NAMALWA (cell line): Measurements from ENCODE around the gene WNT8B.

ENCODE experiments used
- DNase-seq: peaks from one replicate; pipeline ENCODE4 v3.0.0-alpha.2; 2015; ENCODE audit warnings: low spot score

Gene WNT8B

GRCh38 chr10:100462709-100463108 is at the start of gene WNT8B:
Gene WNT8B (plus strand): TSS chr10:100463009. CDS start chr10:100463169, 160 bp downstream.
- DNase-seq: no peak

GRCh38 chr10:100413173-100413572 is 49.6 kb upstream of the WNT8B start:
- no peak for DNase-seq

GRCh38 chr10:100419911-100420449 is 42.8 kb upstream of the WNT8B start:
- no peak for DNase-seq

DNA sequence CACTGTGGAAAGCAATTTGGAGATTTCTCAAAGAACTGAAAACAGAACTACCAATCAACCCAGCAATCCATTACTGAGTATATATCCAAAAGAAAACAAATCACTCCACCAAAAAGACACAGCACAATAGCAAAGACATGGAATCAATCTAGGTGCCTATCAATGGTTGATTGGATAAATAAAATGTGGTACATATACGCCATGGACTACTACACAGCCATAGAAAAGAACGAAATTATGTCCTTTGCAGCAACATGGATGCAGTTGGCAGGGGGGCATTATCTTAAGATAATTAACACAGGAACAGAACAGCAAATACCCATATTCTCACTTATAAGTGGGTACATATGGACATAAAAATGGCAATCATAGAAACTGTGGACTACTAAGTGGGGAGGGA is 35.4 kb upstream of the WNT8B start:
- no peak for DNase-seq

DNA sequence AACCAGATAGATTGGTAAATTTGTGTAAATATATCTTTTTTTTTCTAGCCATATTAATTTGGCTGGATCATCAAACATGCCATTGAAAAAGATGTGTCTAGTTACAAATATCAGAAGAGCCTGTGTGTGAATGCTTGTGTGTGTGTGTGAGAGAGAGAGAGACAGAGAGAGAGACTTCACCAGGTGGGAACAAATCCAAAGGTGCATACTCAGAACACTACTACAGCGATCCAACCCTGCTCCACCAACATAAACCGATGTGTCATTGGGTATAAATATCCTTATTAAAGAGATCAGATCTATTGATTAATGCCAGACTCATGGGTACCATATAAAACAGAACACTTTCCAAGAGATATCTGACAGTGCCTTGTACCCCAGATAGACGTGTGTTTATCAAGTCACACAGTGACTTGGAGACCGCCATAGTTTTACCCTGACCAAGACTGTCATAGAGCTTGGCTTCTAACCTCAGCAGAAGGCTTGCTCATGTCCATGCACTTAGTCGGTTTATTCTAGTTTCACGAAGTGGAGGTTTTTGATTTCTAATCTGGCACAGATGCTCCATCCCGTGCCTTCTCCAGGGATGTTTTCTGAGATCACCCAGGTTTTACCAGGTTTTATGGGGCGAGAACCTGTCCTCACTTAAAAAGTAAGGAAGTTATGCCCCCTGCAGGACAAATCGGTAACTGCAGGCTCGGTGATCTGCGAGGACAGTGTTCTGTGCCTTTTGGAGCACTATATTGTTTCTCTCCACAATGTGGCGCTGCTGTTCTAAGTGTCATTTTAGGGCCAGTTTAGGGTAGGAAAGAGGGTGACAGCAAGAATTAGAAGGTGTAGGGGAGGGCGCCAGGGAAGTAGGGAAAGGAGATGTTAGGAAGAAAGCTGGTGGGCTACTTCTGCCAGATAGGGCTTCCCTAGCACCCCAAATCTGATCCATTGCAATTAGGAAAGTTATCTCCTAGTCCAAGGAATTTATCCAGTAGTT is 29.3 kb upstream of the WNT8B start:
- peak; percentile 97 for DNase-seq

DNA sequence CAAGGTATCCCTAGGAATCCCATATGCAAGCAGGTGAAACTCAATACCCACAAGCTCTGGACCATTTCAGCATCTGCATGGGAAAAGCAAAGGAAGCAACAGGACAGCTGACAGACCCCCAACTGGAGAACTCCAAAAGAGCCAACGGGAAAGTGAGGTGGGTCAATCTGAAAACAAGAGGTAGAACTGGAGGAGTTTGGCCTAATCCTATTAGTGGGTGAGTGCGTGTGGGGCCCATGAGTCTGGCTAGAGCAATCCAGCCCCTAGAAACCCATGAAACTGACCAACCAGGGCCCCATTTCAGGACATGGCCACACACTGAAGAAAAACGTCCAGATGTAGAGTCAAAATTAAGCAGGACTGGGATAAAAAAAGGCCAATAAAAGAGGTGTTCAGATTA is 26.6 kb upstream of the WNT8B start:
- no peak for DNase-seq

GRCh38 chr10:100438674-100439315 is 24.0 kb upstream of the WNT8B start:
- no peak for DNase-seq

DNA sequence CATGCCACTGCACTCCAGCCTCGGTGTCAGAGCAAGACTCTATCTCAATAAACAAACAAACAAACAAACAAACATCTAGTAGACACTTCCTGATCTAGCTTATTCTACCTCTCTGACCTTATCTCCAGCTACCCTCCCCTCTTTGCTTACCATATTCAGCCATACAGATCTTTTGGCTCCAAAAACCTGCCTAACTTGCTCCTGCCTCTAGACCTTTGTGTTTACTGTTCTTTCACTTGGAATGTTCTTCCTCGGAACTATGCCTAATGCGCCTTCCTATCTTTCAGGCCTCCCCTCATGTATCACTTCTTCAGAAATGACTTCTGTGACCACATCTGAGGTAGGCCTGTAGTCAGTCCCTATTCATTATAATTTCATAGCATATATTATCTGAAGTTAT is 20.3 kb upstream of the WNT8B start:
- DNase-seq: no peak

- DNase-seq: no peak
Observed at GRCh38 chr10:100446130-100446761, 16.6 kb upstream of the WNT8B start.

- no peak for DNase-seq
Observed at GRCh38 chr10:100447663-100448062, 15.1 kb upstream of the WNT8B start.

DNA sequence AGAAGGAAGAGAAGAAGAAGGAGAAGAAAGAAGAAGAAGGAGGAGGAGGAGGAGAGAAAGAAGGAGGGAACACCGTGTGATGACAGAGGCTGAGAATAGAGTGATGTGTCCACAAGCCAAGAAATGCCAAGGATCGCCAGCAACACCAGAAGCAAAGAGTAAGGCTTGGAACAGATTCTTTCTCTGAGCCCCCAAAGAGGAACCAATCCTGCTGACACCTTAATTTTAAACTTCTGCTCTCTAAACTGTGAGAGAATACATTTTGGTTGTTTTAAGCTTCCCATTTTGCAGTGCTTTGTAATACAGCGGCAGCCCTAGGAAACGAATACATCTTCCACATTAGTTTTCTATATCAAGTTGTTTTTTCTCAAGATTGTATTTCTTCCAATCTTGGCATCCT is 13.9 kb upstream of the WNT8B start:
- no peak for DNase-seq

DNA sequence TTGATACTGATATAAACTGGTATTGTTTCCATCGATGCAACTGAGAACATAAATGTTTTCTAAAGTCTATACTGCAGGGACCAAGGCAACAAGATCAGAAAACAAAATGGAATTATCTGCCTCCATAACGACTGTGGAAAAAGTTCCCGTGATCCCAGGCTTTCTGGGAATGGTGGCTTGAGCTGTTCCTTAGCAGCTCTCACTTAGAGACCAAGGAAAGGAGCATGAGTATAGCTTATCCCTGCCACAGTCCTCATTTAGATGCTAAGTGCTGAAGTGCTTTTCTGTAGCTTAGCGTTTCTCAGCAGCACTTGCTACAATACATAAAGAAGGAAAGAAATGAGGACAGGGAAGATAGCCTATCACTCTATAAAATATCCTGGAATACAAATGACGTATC is 5.5 kb downstream of the WNT8B start:
- DNase-seq: no peak

DNA sequence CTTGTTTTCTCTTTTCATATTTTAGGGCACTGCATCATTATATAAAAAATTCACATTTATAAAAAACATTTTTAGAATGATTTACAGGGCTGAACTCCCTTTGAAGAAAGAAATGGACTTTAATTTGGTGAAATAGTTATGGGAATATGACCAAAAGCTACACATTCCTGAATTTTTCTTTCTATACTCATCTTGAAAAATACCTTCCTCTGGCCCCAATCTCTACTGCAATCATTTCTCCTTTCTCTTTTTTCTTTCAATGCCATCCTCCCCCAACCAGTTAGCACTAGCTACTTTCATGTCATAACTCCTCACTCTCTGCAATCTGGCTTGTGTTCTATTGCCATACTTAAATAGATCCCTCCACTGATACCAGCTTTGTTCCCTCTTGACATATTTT is 6.2 kb downstream of the WNT8B start:
- DNase-seq: no peak

DNA sequence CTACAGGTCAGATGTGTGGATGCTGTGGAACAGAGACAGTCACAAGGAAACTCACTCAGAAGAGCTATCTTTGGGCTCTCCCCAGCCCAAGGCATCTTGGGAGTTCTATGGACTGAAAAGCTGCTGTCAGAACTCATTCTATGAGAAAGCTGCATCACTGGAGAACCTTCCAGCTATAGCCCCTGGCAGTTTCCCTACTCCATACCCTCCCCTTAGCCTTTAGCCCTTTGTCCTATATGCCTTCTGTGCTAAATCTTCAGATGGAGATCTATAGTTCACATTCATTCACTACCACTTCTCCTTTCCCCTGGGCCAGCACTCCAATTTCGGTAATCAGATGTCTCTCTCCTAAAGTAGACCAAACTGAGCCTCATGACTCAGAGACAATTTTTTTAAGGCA is 6.9 kb downstream of the WNT8B start:
- DNase-seq: no peak

GRCh38 chr10:100470367-100470766 is 7.6 kb downstream of the WNT8B start:
- no peak for DNase-seq

GRCh38 chr10:100477970-100478369 is 15.2 kb downstream of the WNT8B start:
- no peak for DNase-seq

DNA sequence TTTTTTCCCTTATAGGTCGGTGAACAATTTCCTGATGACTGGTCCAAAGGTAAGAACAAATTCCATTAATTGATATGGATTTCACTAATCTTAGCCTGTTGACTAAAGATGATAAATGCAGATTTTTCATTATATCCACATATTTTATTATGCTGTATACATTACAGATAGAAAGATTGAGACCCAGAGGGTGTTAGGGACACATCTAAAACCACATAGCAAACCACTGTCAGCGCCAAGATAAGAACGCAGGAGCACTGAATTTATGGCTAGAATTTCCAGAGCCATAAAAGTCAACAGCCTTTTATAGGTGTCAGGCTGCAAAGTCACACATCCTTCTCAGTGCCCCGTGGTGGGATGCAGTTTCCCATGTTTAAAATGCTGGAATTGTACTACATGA is 16.2 kb downstream of the WNT8B start:
- DNase-seq: no peak

GRCh38 chr10:100480002-100480401 is 17.2 kb downstream of the WNT8B start:
- no peak for DNase-seq

GRCh38 chr10:100481462-100482081 is 18.8 kb downstream of the WNT8B start:
- peak; percentile 95 for DNase-seq

GRCh38 chr10:100482181-100482833 is 19.5 kb downstream of the WNT8B start:
- DNase-seq: peak; percentile 65

DNA sequence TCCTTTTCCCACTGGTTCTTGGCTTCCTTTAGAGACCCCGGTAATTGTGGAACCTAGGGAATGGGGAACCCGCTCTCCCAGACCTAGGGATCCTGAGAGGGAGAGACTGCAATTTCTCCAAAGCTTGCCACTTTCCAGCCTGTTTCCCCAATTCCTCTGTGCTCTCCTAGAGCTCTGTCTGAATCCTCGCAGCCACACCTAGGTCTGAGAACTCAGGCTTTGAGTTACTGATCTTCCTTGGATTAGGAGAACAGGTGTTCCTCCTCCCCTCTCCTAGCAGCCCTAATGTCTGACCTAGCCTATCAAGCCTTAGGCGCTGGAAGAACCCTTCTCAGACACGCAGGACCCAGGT is 20.0 kb downstream of the WNT8B start:
- DNase-seq: no peak
